D721Med (cell line): ENCODE measurements around the gene SNPH.

ENCODE experiments used
- DNase-seq: peaks from one replicate; pipeline ENCODE4 v3.0.0; 2011; ENCODE audit warnings: low spot score; ENCODE audit not compliant: insufficient read length
- FAIRE-seq: peaks from 2 replicates; lab custom pipeline; 2011; peaks lifted over from hg19 to GRCh38; lab: Jason Lieb, UNC
- CTCF ChIP-seq: IDR thresholded peaks from 2 replicates; pipeline ENCODE4 v1.5.1; 2012; ENCODE audit warnings: mild to moderate bottlenecking, control low read depth; ENCODE audit not compliant: insufficient read depth; ENCODE audit errors: missing control alignments

The SNPH gene

GRCh38 chr20:1326031-1326930, 60.2 kb downstream of the SNPH start:
- DNase-seq (no peak), FAIRE-seq (no peak)
- TF ChIP-seq CTCF = no peak

- no peak for FAIRE-seq
- no peak for TF ChIP-seq CTCF
- DNase-seq = no peak
Observed at GRCh38 chr20:1327241-1327653, 61.2 kb downstream of the SNPH start.

- TF ChIP-seq CTCF = no peak
- DNase-seq (no peak), FAIRE-seq (no peak)
Observed at GRCh38 chr20:1327827-1328679, 62.0 kb downstream of the SNPH start.

GRCh38 chr20:1328680-1329330, 62.7 kb downstream of the SNPH start, which contains the start of gene SDCBP2:
TSS of gene SDCBP2 (minus strand) at chr20:1329139. CDS start at chr20:1320416, 8,723 bp downstream.
- DNase-seq (no peak), FAIRE-seq (no peak)
- TF ChIP-seq CTCF = no peak

GRCh38 chr20:1330075-1330830, 64.2 kb downstream of the SNPH start:
- no peak for DNase-seq
- FAIRE-seq = no peak

More at GRCh38 chr20:1330075-1330830, 64.2 kb downstream of the SNPH start:
- TF ChIP-seq CTCF = no peak
